ENCODE data around the gene MYL9.
A peak's percentile ranks its signal among the peaks of the same experiment; 100 is the strongest.

Gene MYL9

GRCh38 chr20:36582821-36583220 is 41.5 kb downstream of the MYL9 start:
- DNase-seq (ENCODE audit: low read depth in 2 of 2): no peak

DNA sequence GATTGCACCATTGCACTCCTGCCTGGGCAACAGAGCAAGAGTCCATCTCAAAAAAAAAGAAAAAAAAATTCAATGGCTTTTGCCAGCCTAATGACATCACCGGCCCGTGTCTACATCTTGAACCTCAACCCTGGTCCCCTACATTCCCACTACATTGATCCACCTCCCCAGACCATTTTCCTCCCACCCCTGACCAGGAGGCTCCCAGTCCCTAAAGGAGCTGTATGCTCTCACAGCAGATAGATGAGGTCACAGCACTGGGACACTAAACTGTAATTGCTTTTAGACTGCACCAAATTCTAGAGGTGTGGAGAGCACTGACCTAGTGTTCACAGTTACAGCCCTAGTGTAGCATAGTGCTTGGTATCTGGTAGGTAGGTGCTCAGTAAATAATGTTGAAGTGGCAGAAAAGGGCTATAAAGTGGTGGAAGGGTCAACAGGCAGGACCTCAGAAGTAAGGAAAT is 42.7 kb downstream of the MYL9 start:
- DNase-seq (ENCODE audit: low read depth in 2 of 2): no peak

- no peak for DNase-seq (ENCODE audit: low read depth in 2 of 2)
Observed at GRCh38 chr20:36585410-36586125, 44.2 kb downstream of the MYL9 start.

- no peak for DNase-seq (ENCODE audit: low read depth in 2 of 2)
Observed at GRCh38 chr20:36587388-36588070, 46.2 kb downstream of the MYL9 start.

- DNase-seq (ENCODE audit: low read depth in 2 of 2): no peak
Observed at GRCh38 chr20:36591281-36591680, 50.0 kb downstream of the MYL9 start.

GRCh38 chr20:36591854-36592641 is 50.7 kb downstream of the MYL9 start:
- DNase-seq (ENCODE audit: low read depth in 2 of 2): peak; percentile 42 to 61

GRCh38 chr20:36593347-36593929 is 52.1 kb downstream of the MYL9 start:
- no peak for DNase-seq (ENCODE audit: low read depth in 2 of 2)

DNA sequence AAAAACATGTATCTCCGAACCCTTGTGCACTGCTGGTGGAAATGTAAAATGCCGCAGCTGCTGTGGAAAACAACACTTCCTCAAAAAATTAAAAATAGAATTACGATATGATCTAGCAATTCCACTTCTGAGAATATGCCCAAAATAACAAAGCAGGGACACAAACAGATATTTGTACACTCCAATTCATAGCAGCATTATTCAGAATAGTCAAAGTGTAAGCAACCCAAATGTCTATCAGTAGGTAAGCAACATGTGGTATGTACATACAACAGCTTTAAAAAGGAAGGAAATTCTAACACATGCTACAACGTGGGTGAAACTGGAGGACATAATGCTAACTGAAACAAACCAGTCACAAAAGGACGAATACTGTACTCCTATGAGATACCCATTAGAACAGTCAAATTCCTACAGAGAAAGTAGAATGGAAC is 58.6 kb downstream of the MYL9 start:
- DNase-seq (ENCODE audit: low read depth in 2 of 2): no peak
